GM13977 (cell line): ENCODE measurements around the gene KISS1R.

Experiments used
- DNase-seq: peaks from one replicate; pipeline ENCODE4 v3.0.0; 2012; ENCODE audit warnings: low spot score
- CTCF ChIP-seq: IDR thresholded peaks from 2 replicates; pipeline ENCODE4 v1.5.1; 2012; ENCODE audit warnings: mild to moderate bottlenecking, control low read depth; ENCODE audit not compliant: insufficient read depth; ENCODE audit errors: extremely low read depth, missing control alignments
- in situ Hi-C: fragments of 300-500 bp; cut with MboI; formaldehyde crosslinking; loops from one replicate; pipeline ENCODE4 v1.12.0; 2022; ENCODE audit warnings: low sequenced_read_pairs, low pct_unique_long_range_greater_than_20kb, mixed read lengths, inconsistent platforms; ENCODE audit not compliant: unreplicated experiment

Gene KISS1R

GRCh38 chr19:883661-884211, 33.4 kb upstream of the KISS1R start:
- no peak for DNase-seq
- no peak for TF ChIP-seq CTCF
- in situ Hi-C loops = no loop called here

GRCh38 chr19:884420-885211, 32.5 kb upstream of the KISS1R start:
- no peak for TF ChIP-seq CTCF
- in situ Hi-C loops = no loop called here

GRCh38 chr19:885536-886224, 31.5 kb upstream of the KISS1R start:
- in situ Hi-C loops = no loop called here
- TF ChIP-seq CTCF = no peak
- DNase-seq = no peak

More at GRCh38 chr19:884420-885211, 32.5 kb upstream of the KISS1R start:
- DNase-seq = no peak

- in situ Hi-C loops = no loop called here
- no peak for DNase-seq
- no peak for TF ChIP-seq CTCF
These were observed 30.1 kb upstream of the KISS1R start for GRCh38 chr19:887072-887471.

- DNase-seq = no peak
- TF ChIP-seq CTCF = no peak
- in situ Hi-C loops = no loop called here
These were observed 29.5 kb upstream of the KISS1R start for GRCh38 chr19:887599-887998.

GRCh38 chr19:888581-889385, 28.4 kb upstream of the KISS1R start:
- in situ Hi-C loops = no loop called here
- no peak for TF ChIP-seq CTCF
- DNase-seq = no peak
